PFSK-1 (cell line): ENCODE measurements around the gene DIP2A.

Experiments
- FOXP2 ChIP-seq: optimal IDR thresholded peaks from 2 replicates; pipeline ENCODE3; 2011; ENCODE audit warnings: borderline replicate concordance, control low read depth, inconsistent platforms; ENCODE audit not compliant: insufficient read depth; ENCODE audit errors: extremely low read length, extremely low read depth
- POLR2AphosphoS5 ChIP-seq: IDR thresholded peaks from 2 replicates; pipeline ENCODE4 v1.6.1; 2012; ENCODE audit warnings: low read depth, mild to moderate bottlenecking, control low read depth, low read length, moderate library complexity
- SIN3A ChIP-seq: IDR thresholded peaks from 2 replicates; pipeline ENCODE4 v1.6.1; 2012; ENCODE audit warnings: mild to moderate bottlenecking, low read length, moderate library complexity, borderline replicate concordance; ENCODE audit not compliant: insufficient read depth
- TAF1 ChIP-seq: IDR thresholded peaks from 2 replicates; pipeline ENCODE4 v1.6.1; 2012; ENCODE audit warnings: low read length, control low read depth, borderline replicate concordance; ENCODE audit not compliant: insufficient read depth
- TF ChIP-seq, protein P1 (sequence below), 2 experiments: IDR thresholded peaks; 2 replicates each; pipeline versions ENCODE4 v1.6.1 to v1.8.0; 2011 to 2012; ENCODE audit warnings: low read depth in 2 of 2, low read length in 2 of 2, control low read depth in 1 of 2, inconsistent platforms in 1 of 2, mild to moderate bottlenecking in 1 of 2, moderate library complexity in 1 of 2; ENCODE audit not compliant: insufficient read depth in 1 of 2

The DIP2A gene

DNA sequence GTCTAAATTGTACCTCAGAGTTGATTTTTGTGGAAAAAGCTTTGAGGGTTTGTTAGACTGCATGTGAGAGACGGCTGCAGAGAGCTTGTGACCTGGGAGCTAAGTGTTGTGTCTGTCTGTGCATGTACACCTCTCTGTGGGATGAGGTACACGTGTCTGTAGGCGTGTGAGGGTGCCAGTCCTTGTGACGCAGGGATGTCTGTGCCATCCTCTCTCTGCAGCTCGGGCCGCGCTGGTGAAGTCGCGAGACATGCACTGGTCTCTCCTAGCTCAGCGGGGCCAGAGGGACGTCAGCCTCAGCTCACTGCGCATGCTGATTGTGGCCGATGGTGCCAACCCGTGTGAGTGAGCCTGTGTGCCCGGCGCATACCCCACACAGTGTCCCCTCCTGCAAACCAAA, 79.6 kb downstream of the DIP2A start:
- no peak for TF ChIP-seq POLR2AphosphoS5
- TF ChIP-seq SIN3A, result no peak
- TF ChIP-seq TAF1, result no peak
- no peak for TF ChIP-seq FOXP2
- TF ChIP-seq, protein P1, sequence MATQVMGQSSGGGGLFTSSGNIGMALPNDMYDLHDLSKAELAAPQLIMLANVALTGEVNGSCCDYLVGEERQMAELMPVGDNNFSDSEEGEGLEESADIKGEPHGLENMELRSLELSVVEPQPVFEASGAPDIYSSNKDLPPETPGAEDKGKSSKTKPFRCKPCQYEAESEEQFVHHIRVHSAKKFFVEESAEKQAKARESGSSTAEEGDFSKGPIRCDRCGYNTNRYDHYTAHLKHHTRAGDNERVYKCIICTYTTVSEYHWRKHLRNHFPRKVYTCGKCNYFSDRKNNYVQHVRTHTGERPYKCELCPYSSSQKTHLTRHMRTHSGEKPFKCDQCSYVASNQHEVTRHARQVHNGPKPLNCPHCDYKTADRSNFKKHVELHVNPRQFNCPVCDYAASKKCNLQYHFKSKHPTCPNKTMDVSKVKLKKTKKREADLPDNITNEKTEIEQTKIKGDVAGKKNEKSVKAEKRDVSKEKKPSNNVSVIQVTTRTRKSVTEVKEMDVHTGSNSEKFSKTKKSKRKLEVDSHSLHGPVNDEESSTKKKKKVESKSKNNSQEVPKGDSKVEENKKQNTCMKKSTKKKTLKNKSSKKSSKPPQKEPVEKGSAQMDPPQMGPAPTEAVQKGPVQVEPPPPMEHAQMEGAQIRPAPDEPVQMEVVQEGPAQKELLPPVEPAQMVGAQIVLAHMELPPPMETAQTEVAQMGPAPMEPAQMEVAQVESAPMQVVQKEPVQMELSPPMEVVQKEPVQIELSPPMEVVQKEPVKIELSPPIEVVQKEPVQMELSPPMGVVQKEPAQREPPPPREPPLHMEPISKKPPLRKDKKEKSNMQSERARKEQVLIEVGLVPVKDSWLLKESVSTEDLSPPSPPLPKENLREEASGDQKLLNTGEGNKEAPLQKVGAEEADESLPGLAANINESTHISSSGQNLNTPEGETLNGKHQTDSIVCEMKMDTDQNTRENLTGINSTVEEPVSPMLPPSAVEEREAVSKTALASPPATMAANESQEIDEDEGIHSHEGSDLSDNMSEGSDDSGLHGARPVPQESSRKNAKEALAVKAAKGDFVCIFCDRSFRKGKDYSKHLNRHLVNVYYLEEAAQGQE (IDR thresholded peaks at IDR 0.05; ENCODE audit: insufficient read depth in 1 of 2, low read depth in 2 of 2, low read length in 2 of 2), result no peak

DNA sequence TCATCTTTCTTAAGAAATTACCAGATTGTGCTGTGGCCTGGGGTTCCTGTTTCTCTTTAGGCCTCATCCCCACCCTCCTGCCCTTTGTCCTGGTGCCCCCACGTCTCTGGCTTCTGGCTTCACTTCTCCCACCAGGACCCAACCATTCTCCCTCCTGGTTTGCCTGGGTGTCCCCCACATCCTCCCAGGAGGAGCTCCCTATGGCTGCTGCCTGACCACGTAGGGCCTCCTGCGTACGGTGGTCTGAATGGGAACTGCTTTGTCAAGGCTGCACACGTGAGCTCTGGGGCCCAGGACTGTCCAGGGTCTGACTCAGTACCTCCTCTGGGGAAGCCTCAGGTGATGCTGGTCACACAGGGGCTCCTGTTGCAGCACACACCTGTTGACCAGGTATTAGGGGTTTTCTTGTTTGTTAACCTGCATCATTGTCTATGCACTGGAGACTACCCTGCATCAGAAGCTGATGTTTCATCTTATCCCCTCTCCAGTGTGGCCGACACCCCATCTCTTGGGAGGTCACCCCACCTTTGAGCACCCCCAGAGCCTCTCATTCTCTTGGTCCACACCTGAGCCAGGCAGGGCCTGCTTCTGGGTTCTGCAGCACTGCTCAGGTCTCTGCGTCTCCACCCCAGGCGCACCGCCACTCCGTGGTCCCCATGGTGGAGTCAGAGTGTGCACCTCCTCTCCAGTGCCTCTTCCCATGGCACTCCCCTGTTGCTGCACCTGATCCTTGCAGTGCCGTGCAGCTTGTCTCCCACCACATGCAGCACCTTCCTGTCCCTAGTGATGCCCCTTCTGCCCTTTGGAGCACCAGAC, 80.4 kb downstream of the DIP2A start:
- TF ChIP-seq FOXP2, result no peak
- no peak for TF ChIP-seq TAF1
- TF ChIP-seq, protein P1 (IDR thresholded peaks at IDR 0.05; ENCODE audit: insufficient read depth in 1 of 2, low read depth in 2 of 2, low read length in 2 of 2), result no peak
- TF ChIP-seq SIN3A, result no peak
- no peak for TF ChIP-seq POLR2AphosphoS5

DNA sequence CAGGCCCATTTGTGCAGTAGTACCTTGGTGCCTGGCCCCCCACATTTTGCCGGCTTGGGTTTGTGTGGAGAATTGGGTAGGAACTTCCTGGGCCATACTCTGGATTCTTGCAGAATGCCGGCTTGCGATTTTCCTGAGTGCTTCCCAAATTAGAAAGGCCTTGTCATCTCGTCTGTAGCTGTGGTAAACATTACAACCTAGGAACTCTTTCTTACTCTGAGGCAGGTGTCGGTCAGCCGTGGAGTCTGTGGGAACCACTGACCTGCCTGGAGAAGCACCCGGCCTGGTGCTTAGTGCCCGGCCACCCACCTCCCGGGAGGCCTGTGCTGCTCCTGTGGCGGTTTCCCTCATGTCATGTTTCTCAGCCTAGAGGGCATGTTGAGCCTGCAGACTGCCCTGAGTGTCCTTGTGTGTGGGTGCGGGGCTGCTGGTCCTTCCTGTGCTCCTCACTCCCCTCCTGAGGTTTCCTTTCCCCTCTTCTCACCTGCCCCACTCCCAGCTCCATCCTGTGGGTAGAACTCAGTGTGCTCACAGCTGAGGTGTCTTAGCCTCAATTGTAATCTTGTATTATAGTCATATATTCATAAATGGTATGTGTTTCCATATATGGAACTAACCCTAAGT, 81.5 kb downstream of the DIP2A start:
- TF ChIP-seq, protein P1 (IDR thresholded peaks at IDR 0.05; ENCODE audit: insufficient read depth in 1 of 2, low read depth in 2 of 2, low read length in 2 of 2), result no peak
- no peak for TF ChIP-seq SIN3A
- TF ChIP-seq FOXP2, result no peak
- no peak for TF ChIP-seq POLR2AphosphoS5
- TF ChIP-seq TAF1, result no peak

DNA sequence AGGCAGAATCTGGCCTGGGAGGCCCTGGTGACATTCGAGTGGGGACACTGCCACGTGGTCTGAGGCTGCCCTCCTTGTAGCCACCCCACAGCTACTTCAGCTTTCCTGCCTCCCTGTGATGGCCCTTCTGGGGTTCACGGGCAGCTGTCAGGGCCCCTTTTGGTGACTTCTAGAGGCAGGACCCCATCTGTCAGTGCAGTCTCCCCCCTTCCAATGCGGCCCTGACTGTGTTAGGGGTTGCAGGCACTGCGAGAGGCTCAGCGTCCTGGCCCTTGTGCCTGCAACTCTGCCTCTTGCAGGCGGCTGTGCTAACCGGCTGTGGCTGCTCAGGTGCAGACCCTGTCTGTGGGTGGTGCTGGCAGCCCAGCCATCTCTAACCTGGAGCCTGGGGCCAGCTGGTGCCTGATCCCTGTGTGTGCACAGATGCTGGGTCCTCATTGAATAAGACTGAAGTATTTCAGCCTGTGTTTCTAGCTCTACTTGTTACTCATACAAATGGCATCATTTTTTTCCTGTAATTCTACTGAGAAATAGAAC, 84.0 kb downstream of the DIP2A start:
- TF ChIP-seq TAF1 (no peak), SIN3A (no peak), POLR2AphosphoS5 (no peak), FOXP2 (no peak)
- TF ChIP-seq, protein P1 (IDR thresholded peaks at IDR 0.05; ENCODE audit: insufficient read depth in 1 of 2, low read depth in 2 of 2, low read length in 2 of 2), result no peak
